GM12873 (cell line): Measurements from ENCODE around the gene CSMD2.

ENCODE experiments used
- CTCF ChIP-seq: IDR thresholded peaks from 2 replicates; pipeline ENCODE4 v1.5.1; 2012; ENCODE audit warnings: low read depth, mild to moderate bottlenecking, moderate library complexity, low read length, control low read depth; ENCODE audit not compliant: insufficient read depth; ENCODE audit errors: missing control alignments

The CSMD2 gene

DNA sequence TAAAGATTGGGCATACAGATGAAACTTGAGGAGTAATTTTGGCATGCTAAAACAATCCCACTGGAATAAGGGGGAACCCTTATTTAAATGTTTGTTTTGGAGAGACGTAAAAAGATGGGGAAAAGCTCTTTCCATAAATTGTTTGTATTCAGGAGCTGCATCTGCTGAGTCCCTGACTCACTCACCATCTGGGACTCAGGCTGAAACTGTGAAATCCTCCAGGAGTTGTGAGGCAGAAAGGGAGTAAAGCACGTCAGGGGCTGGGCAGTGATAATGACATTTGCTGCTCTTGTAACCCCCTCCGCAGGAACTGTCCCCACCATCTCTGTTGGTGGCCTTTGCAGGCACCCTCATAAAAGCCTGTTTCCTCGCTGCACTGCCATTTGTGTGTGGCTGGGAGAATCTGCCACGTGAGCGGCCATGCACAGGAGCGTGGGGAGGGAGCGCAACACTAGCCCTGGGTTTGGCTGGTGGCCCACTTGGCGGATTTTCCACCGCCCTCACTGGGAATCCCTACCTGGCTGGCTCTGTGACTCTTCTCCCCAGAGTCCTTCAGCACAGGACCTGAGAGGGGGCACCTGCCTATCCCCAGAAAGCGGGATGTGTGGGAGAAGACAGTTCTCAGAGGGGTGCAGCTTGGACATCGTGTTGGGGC, 647.3 kb downstream of the CSMD2 start:
- TF ChIP-seq CTCF: no peak

DNA sequence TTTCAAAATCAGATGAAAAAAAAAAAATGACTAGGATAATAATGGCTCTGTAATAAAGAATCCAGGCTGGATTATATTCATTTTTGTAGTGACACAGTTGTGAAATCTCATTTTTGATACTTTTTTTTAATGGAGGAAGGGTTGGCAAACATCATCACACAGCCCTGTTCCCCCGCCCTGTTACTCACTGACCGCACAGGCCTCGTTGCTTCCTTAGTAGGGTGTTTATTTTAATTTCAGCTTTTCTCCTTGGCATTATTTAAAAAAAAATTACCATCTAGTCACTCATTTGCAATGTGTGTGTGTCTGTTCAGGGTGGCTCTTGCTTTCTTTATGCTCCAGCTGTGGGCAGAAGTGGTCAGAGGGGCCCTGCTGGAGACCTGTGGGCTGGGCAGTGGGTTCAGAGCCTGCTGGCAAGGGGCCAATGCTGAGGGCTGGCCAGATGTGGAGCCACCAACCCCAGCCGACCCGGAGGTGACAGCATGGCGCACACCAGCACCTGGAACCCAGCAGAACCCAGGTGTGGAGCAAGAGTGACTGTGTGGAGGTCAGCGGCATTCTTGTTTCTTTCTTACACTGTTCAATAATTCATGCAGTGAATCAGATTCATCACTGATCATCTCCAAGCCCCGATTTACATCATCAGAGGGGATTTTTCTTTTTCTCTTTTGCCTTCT, 648.0 kb downstream of the CSMD2 start:
- TF ChIP-seq CTCF: no peak

DNA sequence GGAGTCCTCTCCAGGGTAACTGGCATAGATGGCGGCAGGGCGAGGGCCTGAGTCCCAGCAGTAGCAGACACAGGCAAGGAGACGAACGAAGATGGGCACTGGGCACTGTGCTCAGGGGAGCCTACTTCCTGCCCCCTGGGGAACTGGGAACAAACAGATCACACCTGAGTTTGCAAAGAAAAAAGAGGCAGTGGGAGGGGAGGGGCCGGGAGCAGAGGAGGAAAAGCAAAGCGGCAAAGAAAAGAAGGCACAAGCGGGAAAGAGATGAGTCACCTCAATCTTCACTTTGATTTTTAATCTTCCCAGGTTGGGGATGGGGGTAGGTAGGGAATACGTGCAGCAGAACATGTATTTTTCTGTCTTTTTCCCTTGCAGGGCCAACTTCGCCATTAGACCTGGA, 648.6 kb downstream of the CSMD2 start:
- no peak for TF ChIP-seq CTCF

DNA sequence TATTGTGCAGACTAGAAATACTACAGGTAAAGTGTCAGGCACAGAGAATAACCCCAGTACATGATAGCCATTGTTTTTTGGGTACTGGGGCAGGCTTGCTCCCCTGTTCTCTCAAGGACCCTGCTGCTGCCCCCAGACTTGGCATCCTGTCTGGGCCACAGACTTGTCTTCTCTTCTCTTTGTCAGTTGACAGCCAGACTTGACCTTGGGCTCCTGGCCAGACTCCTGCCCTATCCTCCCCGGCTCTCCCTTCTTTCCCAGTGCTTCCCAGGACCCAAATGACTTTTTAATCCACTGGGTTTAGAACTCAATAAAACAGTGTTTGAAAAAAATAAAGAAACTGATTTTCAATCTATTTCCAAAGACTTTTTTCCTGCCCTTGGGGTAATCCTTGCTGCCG, 649.4 kb downstream of the CSMD2 start:
- TF ChIP-seq CTCF: no peak

GRCh38 chr1:33515112-33515511, 649.9 kb downstream of the CSMD2 start:
- no peak for TF ChIP-seq CTCF

DNA sequence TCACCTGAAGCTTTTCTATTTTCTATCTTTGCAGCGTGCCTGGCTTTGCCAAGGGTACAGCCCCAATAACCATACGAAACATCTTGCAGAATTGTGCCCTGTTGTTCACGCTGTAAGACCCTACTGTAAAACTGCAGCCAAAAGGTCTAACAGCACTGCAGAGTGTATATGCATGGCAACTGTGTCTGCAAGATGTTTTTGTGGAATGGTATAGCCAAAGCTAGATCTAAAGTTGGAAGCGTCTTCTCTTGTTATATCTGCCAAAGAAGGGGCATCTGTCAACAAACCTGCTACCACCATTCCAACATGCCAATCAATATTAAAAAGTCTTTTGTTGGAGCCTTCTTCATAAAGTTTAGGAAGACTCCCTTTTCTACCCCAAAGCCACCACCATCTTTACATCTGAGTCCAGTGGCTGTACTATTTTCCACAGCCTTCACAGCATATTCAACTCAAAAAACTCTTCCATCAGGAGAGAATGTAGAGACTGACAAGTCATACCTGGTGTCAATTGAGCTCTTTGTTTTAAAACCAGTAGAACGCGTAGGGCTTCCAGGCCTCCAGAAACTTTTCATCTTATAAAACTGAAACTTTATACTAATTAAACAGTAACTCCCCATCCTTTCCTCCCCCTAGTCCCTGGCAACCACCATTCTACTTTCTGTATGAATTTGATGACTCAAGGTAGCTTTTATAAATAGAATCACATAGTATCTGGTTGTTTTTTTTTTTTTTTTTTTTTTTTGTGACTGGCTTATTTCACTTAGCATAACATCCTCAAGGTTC, 652.6 kb downstream of the CSMD2 start:
- TF ChIP-seq CTCF: no peak

DNA sequence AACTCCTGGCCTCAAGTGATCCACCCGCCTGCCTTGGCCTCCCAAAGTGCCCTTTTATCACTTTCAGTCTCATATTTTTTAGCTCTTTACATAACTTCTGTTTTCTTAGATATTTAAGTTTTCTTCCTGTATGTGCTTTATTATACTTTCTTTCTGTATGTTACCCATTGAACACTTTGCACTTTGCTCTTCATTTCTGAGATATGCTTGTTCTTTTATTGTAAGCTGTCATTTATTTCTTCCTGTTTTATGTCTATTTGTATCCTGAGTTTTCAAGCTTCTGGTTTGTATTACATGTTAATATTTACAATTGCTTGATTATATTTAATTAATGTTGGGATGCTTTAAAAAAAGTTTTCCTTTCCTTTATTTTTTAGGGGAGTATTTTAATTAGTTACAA, 656.9 kb downstream of the CSMD2 start:
- no peak for TF ChIP-seq CTCF
